Measurements from ENCODE around the gene MAP3K9. TPM values are rescaled to one million over a fixed set of nuclear protein-coding genes. Genes with fewer than 3 reads are reported as not detected.

MAP3K9 gene
- total and polyA plus RNA-seq, 4 donors = 2.3 to 14.0 (median 4.3) TPM

DNA sequence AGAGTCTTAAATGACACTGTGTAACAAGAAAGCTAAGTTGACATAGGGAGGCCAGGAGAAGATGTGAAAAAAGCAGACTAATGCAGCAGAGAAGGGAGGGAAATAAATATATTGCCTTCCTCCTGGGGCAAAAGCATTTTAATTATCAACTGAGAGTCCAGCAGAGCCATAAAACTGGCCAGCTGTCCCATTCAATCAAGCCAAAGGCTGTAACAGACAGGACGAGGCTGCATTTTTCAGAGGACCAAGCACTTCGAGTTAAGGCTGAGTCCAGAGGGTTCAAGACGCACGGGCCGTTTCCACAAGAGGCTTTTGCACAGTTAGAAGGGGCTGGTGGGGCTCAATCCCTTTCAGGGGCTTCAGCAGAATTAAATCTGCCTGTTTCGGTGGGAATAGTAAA is 20.4 kb downstream of the MAP3K9 start:
- H3K27me3 ChIP-seq (ENCODE audit: control insufficient read depth in 3 of 3, insufficient read depth in 3 of 3, low read length in 2 of 3) = no peaks in the 10 kb centered on the region
- H3K36me3 ChIP-seq (ENCODE audit: control insufficient read depth in 4 of 4, insufficient read depth in 4 of 4, low read length in 4 of 4) = no peaks in the 10 kb centered on the region
- 57 to 84% methylated on average over 6 of the region's 6 CpGs for WGBS, 2 donors
- H3K9me3 ChIP-seq (ENCODE audit: control insufficient read depth in 4 of 4, insufficient read depth in 3 of 4, low read length in 3 of 4) = no peaks in the 10 kb centered on the region
- TF ChIP-seq, protein P1, sequence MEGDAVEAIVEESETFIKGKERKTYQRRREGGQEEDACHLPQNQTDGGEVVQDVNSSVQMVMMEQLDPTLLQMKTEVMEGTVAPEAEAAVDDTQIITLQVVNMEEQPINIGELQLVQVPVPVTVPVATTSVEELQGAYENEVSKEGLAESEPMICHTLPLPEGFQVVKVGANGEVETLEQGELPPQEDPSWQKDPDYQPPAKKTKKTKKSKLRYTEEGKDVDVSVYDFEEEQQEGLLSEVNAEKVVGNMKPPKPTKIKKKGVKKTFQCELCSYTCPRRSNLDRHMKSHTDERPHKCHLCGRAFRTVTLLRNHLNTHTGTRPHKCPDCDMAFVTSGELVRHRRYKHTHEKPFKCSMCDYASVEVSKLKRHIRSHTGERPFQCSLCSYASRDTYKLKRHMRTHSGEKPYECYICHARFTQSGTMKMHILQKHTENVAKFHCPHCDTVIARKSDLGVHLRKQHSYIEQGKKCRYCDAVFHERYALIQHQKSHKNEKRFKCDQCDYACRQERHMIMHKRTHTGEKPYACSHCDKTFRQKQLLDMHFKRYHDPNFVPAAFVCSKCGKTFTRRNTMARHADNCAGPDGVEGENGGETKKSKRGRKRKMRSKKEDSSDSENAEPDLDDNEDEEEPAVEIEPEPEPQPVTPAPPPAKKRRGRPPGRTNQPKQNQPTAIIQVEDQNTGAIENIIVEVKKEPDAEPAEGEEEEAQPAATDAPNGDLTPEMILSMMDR (IDR thresholded peaks at IDR 0.05; ENCODE audit: control extremely low read depth, extremely low read depth) = no peak
- ATAC-seq (ENCODE audit: insufficient read depth, low FRiP score) = no peak
- H3K4me1 ChIP-seq (ENCODE audit: control insufficient read depth in 5 of 5, insufficient read depth in 5 of 5, low read length in 5 of 5) = no peaks in the 10 kb centered on the region
- no peak overlapping the region for H3K9ac ChIP-seq (ENCODE audit: insufficient read depth in 1 of 2, low read length in 2 of 2)
- DNase-seq = no peak
- no peak overlapping the region for H3K4me3 ChIP-seq
- H3K27ac ChIP-seq (ENCODE audit: low read depth in 1 of 2, low read length in 1 of 2) = no peak overlapping the region

DNA sequence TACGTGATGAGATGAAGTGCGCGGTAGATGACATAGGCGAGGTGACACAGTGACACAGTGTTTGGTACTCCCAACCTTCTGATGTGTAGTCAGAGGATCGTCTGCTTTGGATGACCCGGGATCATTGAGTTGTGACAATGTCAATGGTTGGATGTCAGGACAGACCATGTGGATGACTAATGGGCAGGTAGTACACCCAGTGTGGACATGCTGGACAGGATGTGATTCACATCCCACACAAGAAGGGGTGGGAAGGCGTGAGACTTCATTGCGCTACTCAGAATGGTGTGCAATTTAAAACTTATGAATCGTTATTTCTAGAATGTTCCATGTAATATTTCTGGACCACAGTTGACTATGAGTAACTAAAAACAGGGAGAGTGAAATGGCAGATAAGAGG is 23.8 kb downstream of the MAP3K9 start:
- Histone ChIP-seq H3K4me1 (ENCODE audit: control insufficient read depth in 5 of 5, insufficient read depth in 5 of 5, low read length in 5 of 5) (peaks cover 0 to 2% (median 0%) of the 10 kb centered on the region in 5 donors), H3K27me3 (ENCODE audit: control insufficient read depth in 3 of 3, insufficient read depth in 3 of 3, low read length in 2 of 3) (no peaks in the 10 kb centered on the region), H3K9ac (ENCODE audit: insufficient read depth in 1 of 2, low read length in 2 of 2) (no peak overlapping the region), H3K9me3 (ENCODE audit: control insufficient read depth in 4 of 4, insufficient read depth in 3 of 4, low read length in 3 of 4) (no peaks in the 10 kb centered on the region), H3K36me3 (ENCODE audit: control insufficient read depth in 4 of 4, insufficient read depth in 4 of 4, low read length in 4 of 4) (no peaks in the 10 kb centered on the region), H3K4me3 (no peak overlapping the region), H3K27ac (ENCODE audit: low read depth in 1 of 2, low read length in 1 of 2) (no peak overlapping the region)
- no peak for ATAC-seq (ENCODE audit: insufficient read depth, low FRiP score)
- DNase-seq = no peak
- WGBS, 2 donors = 94 to 95% methylated on average over 9 of the region's 9 CpGs
- TF ChIP-seq, protein P1 (IDR thresholded peaks at IDR 0.05; ENCODE audit: control extremely low read depth, extremely low read depth) = no peak

DNA sequence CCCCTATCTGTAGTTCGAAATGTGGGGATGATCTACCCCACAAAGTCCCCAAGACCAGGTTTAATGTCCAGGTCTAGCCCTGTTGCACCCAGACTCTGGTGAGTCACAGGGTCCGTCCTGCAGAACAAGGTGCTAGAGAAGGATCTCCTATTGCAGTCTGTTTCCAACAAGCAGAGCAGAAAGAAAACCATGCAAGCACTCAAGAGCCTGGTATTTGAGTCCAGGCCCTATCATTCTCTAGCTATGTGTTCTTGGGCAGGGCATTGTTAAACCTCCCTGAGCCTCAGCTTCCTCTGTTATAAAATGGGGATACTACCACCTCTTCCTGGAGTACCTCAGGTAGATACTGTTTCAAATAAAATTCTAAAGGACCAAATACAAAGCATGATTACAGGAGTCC is 24.4 kb downstream of the MAP3K9 start:
- no peak overlapping the region for H3K9ac ChIP-seq (ENCODE audit: insufficient read depth in 1 of 2, low read length in 2 of 2)
- 75 to 78% methylated on average over 2 of the region's 2 CpGs for WGBS, 2 donors
- DNase-seq (no peak), ATAC-seq (ENCODE audit: insufficient read depth, low FRiP score) (no peak)
- no peak overlapping the region for H3K27ac ChIP-seq (ENCODE audit: low read depth in 1 of 2, low read length in 1 of 2)
- no peaks in the 10 kb centered on the region for H3K9me3 ChIP-seq (ENCODE audit: control insufficient read depth in 4 of 4, insufficient read depth in 3 of 4, low read length in 3 of 4)
- no peaks in the 10 kb centered on the region for H3K36me3 ChIP-seq (ENCODE audit: control insufficient read depth in 4 of 4, insufficient read depth in 4 of 4, low read length in 4 of 4)
- no peaks in the 10 kb centered on the region for H3K27me3 ChIP-seq (ENCODE audit: control insufficient read depth in 3 of 3, insufficient read depth in 3 of 3, low read length in 2 of 3)
- TF ChIP-seq, protein P1 (IDR thresholded peaks at IDR 0.05; ENCODE audit: control extremely low read depth, extremely low read depth) = no peak
- peaks cover 0 to 5% (median 0%) of the 10 kb centered on the region in 5 donors for H3K4me1 ChIP-seq (ENCODE audit: control insufficient read depth in 5 of 5, insufficient read depth in 5 of 5, low read length in 5 of 5)
- H3K4me3 ChIP-seq = no peak overlapping the region

DNA sequence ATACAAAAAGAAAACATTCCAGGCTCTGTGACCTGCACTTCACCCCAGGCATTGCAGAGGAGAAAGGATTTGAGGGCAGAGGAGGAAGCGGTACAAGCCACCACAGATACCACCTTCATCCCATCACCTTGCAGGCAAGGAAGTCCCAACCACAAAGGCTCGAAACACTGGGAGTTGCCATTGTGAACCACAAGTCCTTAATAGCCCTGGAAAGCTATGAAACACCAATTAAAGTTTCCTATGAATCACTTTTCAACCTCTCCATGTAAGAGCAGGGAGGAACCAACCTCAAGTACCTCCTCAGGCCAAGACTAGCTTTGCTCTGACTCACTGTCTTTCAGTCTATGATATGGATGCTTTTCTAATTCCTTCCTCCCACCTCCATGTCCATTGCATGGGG is 27.0 kb downstream of the MAP3K9 start:
- DNase-seq = no peak
- TF ChIP-seq, protein P1 (IDR thresholded peaks at IDR 0.05; ENCODE audit: control extremely low read depth, extremely low read depth) = no peak
- no peak overlapping the region for H3K9ac ChIP-seq (ENCODE audit: insufficient read depth in 1 of 2, low read length in 2 of 2)
- H3K36me3 ChIP-seq (ENCODE audit: control insufficient read depth in 4 of 4, insufficient read depth in 4 of 4, low read length in 4 of 4) = no peaks in the 10 kb centered on the region
- WGBS, 2 donors = 29 to 64% methylated on average over 2 of the region's 2 CpGs
- no peaks in the 10 kb centered on the region for H3K27me3 ChIP-seq (ENCODE audit: control insufficient read depth in 3 of 3, insufficient read depth in 3 of 3, low read length in 2 of 3)
- no peak overlapping the region for H3K4me3 ChIP-seq
- no peak overlapping the region for H3K27ac ChIP-seq (ENCODE audit: low read depth in 1 of 2, low read length in 1 of 2)
- H3K4me1 ChIP-seq (ENCODE audit: control insufficient read depth in 5 of 5, insufficient read depth in 5 of 5, low read length in 5 of 5) = peaks cover 0 to 5% (median 0%) of the 10 kb centered on the region in 5 donors
- no peaks in the 10 kb centered on the region for H3K9me3 ChIP-seq (ENCODE audit: control insufficient read depth in 4 of 4, insufficient read depth in 3 of 4, low read length in 3 of 4)
- ATAC-seq (ENCODE audit: insufficient read depth, low FRiP score) = peak; percentile 84

All from lung (tissue), 12 donors.